H9 (cell line): ENCODE measurements around the gene MOB3B. TPM values are rescaled to one million over a fixed set of nuclear protein-coding genes. Genes with fewer than 3 reads are reported as not detected.

Experiments used
- DNase-seq: peaks from one replicate; pipeline ENCODE4 v3.0.0-alpha.2; 2017
- H2AFZ ChIP-seq: one replicate; pipeline ENCODE4 v1.6.1; 2013; ENCODE audit warnings: mild to moderate bottlenecking, low read length, control low read depth, moderate library complexity
- H2AK5ac ChIP-seq: 2 replicates; pipeline ENCODE4 v1.6.1; 2013; ENCODE audit warnings: low read length, control low read depth, mixed read lengths; ENCODE audit not compliant: insufficient read length
- H2BK120ac ChIP-seq: one replicate; pipeline ENCODE4 v1.6.1; 2013; ENCODE audit warnings: low read depth, mild to moderate bottlenecking, low read length, control low read depth, inconsistent platforms; ENCODE audit not compliant: poor library complexity, severe bottlenecking
- H2BK12ac ChIP-seq: 2 replicates; pipeline ENCODE4 v1.6.1; 2013; ENCODE audit warnings: low read length, control low read depth, mixed read lengths, low read depth; ENCODE audit not compliant: insufficient read length
- H2BK15ac ChIP-seq: 2 replicates; pipeline ENCODE4 v1.6.1; 2013; ENCODE audit warnings: low read depth, low read length, control low read depth
- H2BK20ac ChIP-seq: one replicate; pipeline ENCODE4 v1.6.1; 2013; ENCODE audit warnings: low read depth, mild to moderate bottlenecking, low read length, control low read depth, inconsistent platforms; ENCODE audit not compliant: poor library complexity, severe bottlenecking
- H2BK5ac ChIP-seq: 2 replicates; pipeline ENCODE4 v1.6.1; 2013; ENCODE audit warnings: low read length, control low read depth, mixed read lengths; ENCODE audit not compliant: insufficient read length
- H3K14ac ChIP-seq: 2 replicates; pipeline ENCODE4 v1.6.1; 2013; ENCODE audit warnings: low read length, control low read depth; ENCODE audit not compliant: insufficient read depth
- H3K18ac ChIP-seq: 2 replicates; pipeline ENCODE4 v1.6.1; 2013; ENCODE audit warnings: low read depth, mild to moderate bottlenecking, mixed read lengths, low read length, control low read depth; ENCODE audit not compliant: insufficient read length
- H3K23ac ChIP-seq: 2 replicates; pipeline ENCODE4 v1.6.1; 2013; ENCODE audit warnings: low read length, control low read depth, mixed read lengths, low read depth; ENCODE audit not compliant: insufficient read length
- H3K23me2 ChIP-seq: 2 replicates; pipeline ENCODE4 v1.6.1; 2013; ENCODE audit warnings: low read depth, mild to moderate bottlenecking, mixed read lengths, low read length, control low read depth; ENCODE audit not compliant: insufficient read length, poor library complexity, severe bottlenecking
- H3K27ac ChIP-seq: 2 replicates; pipeline ENCODE4 v1.5.1; 2013; ENCODE audit warnings: low read length, control low read depth, mixed read lengths, low read depth; ENCODE audit not compliant: insufficient read length
- H3K27me3 ChIP-seq: 2 replicates; pipeline ENCODE4 v1.6.1; 2013; ENCODE audit warnings: low read length, control low read depth, inconsistent platforms; ENCODE audit not compliant: insufficient read depth
- H3K4ac ChIP-seq: 2 replicates; pipeline ENCODE4 v1.6.1; 2013; ENCODE audit warnings: low read depth, mild to moderate bottlenecking, control low read depth, inconsistent platforms, low read length, moderate library complexity
- H3K4me1 ChIP-seq: 2 replicates; pipeline ENCODE4 v1.6.1; 2013; ENCODE audit warnings: low read length, control low read depth, inconsistent platforms; ENCODE audit not compliant: insufficient read depth
- H3K4me2 ChIP-seq: 2 replicates; pipeline ENCODE4 v1.6.1; 2013; ENCODE audit warnings: low read length, control low read depth, mixed read lengths; ENCODE audit not compliant: insufficient read length, insufficient read depth
- H3K56ac ChIP-seq: 2 replicates; pipeline ENCODE4 v1.6.1; 2013; ENCODE audit warnings: low read depth, mild to moderate bottlenecking, mixed read lengths, low read length, control low read depth; ENCODE audit not compliant: insufficient read length
- H3K79me1 ChIP-seq: 2 replicates; pipeline ENCODE4 v1.6.1; 2013; ENCODE audit warnings: low read depth, mild to moderate bottlenecking, moderate library complexity, low read length, control low read depth, inconsistent platforms; ENCODE audit not compliant: insufficient read depth, poor library complexity, severe bottlenecking
- H3K79me2 ChIP-seq: 2 replicates; pipeline ENCODE4 v1.6.1; 2013; ENCODE audit warnings: low read length, control low read depth, inconsistent platforms; ENCODE audit not compliant: insufficient read depth
- H3K9ac ChIP-seq: 2 replicates; pipeline ENCODE4 v1.6.1; 2013; ENCODE audit warnings: low read length, control low read depth, mixed read lengths; ENCODE audit not compliant: insufficient read length; ENCODE audit errors: extremely low read depth
- H3K9me3 ChIP-seq: one replicate; pipeline ENCODE4 v1.6.1; 2013; ENCODE audit warnings: low read depth, low read length, inconsistent platforms; ENCODE audit not compliant: control insufficient read depth
- H3T11ph ChIP-seq: one replicate; pipeline ENCODE4 v1.6.1; 2013; ENCODE audit warnings: mild to moderate bottlenecking, low read length, control low read depth, inconsistent platforms
- H4K20me1 ChIP-seq: one replicate; pipeline ENCODE4 v1.6.1; 2013; ENCODE audit not compliant: control insufficient read depth, insufficient read length, insufficient read depth
- H4K5ac ChIP-seq: 2 replicates; pipeline ENCODE4 v1.6.1; 2013; ENCODE audit warnings: low read depth, mild to moderate bottlenecking, mixed read lengths, low read length, control low read depth; ENCODE audit not compliant: insufficient read length
- H4K8ac ChIP-seq: replicated peaks from 2 replicates; pipeline ENCODE4 v1.6.1; 2013; ENCODE audit warnings: low read length, control low read depth, mixed read lengths, low read depth; ENCODE audit not compliant: insufficient read length
- H4K91ac ChIP-seq: 2 replicates; pipeline ENCODE4 v1.6.1; 2013; ENCODE audit warnings: low read depth, mild to moderate bottlenecking, moderate library complexity, mixed read lengths, low read length, control low read depth; ENCODE audit not compliant: insufficient read length
- H3K27ac Mint-ChIP-seq, 3 experiments: 2 replicates in 2 of 3; 3 replicates in 1 of 3; pipeline ENCODE4 v1.8.0; 2020 to 2021; ENCODE audit warnings: mixed read lengths in 3 of 3, mild to moderate bottlenecking in 1 of 3, moderate library complexity in 1 of 3
- H3K27me3 Mint-ChIP-seq: 2 replicates; pipeline ENCODE4 v1.8.0; 2021; ENCODE audit warnings: low read depth, mild to moderate bottlenecking, moderate library complexity, mixed read lengths
- H3K36me3 Mint-ChIP-seq, 3 experiments: 2 replicates in 2 of 3; 3 replicates in 1 of 3; pipeline ENCODE4 v1.8.0; 2020 to 2021; ENCODE audit warnings: low read depth in 3 of 3, mixed read lengths in 3 of 3; ENCODE audit not compliant: insufficient read depth in 1 of 3
- H3K4me1 Mint-ChIP-seq, 2 experiments: 2 replicates each; pipeline ENCODE4 v1.8.0; 2020; ENCODE audit warnings: mixed read lengths in 2 of 2
- H3K4me3 Mint-ChIP-seq, 2 experiments: 2 replicates in 1 of 2; 3 replicates in 1 of 2; pipeline ENCODE4 v1.8.0; 2020 to 2021; ENCODE audit warnings: mild to moderate bottlenecking in 2 of 2, mixed read lengths in 2 of 2, moderate library complexity in 1 of 2
- H3K9me3 Mint-ChIP-seq, 2 experiments: 2 replicates in 1 of 2; 3 replicates in 1 of 2; pipeline ENCODE4 v1.8.0; 2020; ENCODE audit warnings: mild to moderate bottlenecking in 2 of 2, mixed read lengths in 2 of 2, moderate library complexity in 1 of 2
- CTCF ChIP-seq: fragments of 200-600 bp; sonication (generic); conservative IDR thresholded peaks from 3 replicates; pipeline ENCODE4 v1.8.0; 2021; ENCODE audit warnings: antibody characterized with exemption, mild to moderate bottlenecking
- WGBS: extraction: QIAGEN DNeasy Blood & Tissue Kit; methylation state at CpG from one replicate; pipeline ENCODE4 v1.1.7; 2013; ENCODE audit warnings: missing lambda C conversion rate, low lambda C conversion rate, mixed read lengths; ENCODE audit not compliant: insufficient read length; ENCODE audit errors: extremely low coverage; 5-methylcytosine and 5-hydroxymethylcytosine counted together
- total RNA-seq: library from RNA; stranded (reverse); gene quantifications from 2 replicates; pipeline ENCODE4 v1.2.1, GENCODE V29; 2021

Gene MOB3B
- total RNA-seq, 1 experiment from 2014 or later = 9.8 TPM

GRCh38 chr9:27534658-27535209 lies 5.1 kb upstream of the MOB3B start:
- Histone ChIP-seq H2BK20ac (no peak overlapping the region), H3K4me2 (no peak overlapping the region), H3T11ph (no peak overlapping the region), H2AFZ (no peak overlapping the region), H3K4me1 (no peaks in the 10 kb centered on the region; the same call in 1 of the 2 replicates), H3K14ac (no peak overlapping the region), H3K79me2 (no peaks in the 10 kb centered on the region; the same call in 1 of the 2 replicates), H3K23me2 (no peaks in the 10 kb centered on the region), H4K8ac (no peak overlapping the region), H3K18ac (no peak overlapping the region), H4K20me1 (no peaks in the 10 kb centered on the region), H3K23ac (no peak overlapping the region), H3K4ac (no peak overlapping the region), H3K27ac (no peak overlapping the region), H4K91ac (no peak overlapping the region), H3K9me3 (no peaks in the 10 kb centered on the region), H3K79me1 (no peaks in the 10 kb centered on the region), H3K9ac (no peak overlapping the region), H2BK12ac (no peak overlapping the region), H2BK120ac (no peak overlapping the region), H2BK5ac (no peak overlapping the region), H3K27me3 (no peaks in the 10 kb centered on the region), H3K56ac (no peak overlapping the region), H4K5ac (no peak overlapping the region), H2BK15ac (no peak overlapping the region), H2AK5ac (no peak overlapping the region)
- no peaks in the 10 kb centered on the region for H3K9me3 Mint-ChIP-seq
- WGBS = no CpG with 5 or more reads among the region's 3 CpGs
- H3K36me3 Mint-ChIP-seq = peaks cover 0 to 5% (median 0%) of the 10 kb centered on the region in 3 experiments; a peak in 1 of 7 replicates
- DNase-seq = no peak
- H3K4me3 Mint-ChIP-seq = no peak overlapping the region
- H3K27ac Mint-ChIP-seq = no peak overlapping the region; a peak in 1 of 7 replicates
- H3K27me3 Mint-ChIP-seq = no peaks in the 10 kb centered on the region; the same call in 1 of the 2 replicates
- peaks cover 16 to 19% of the 10 kb centered on the region in 2 experiments for H3K4me1 Mint-ChIP-seq
- TF ChIP-seq CTCF = no peak
